Stimulated activated CD8-positive, alpha-beta memory T cell treated with anti-CD3 and anti-CD28 coated beads, Interleukin-4, amount 100 ng/mL, for 48 hours (primary cell): Measurements from ENCODE around the gene GLOD4.
"Not testable (repeated sequence)": the region's sequence is repeated elsewhere in the genome, so short reads cannot be mapped to it uniquely, and the experiment has no call there.

Experiments used
- DNase-seq: peaks from one replicate; pipeline ENCODE4 v3.0.0-alpha.2; 2020

Gene GLOD4, protein sequence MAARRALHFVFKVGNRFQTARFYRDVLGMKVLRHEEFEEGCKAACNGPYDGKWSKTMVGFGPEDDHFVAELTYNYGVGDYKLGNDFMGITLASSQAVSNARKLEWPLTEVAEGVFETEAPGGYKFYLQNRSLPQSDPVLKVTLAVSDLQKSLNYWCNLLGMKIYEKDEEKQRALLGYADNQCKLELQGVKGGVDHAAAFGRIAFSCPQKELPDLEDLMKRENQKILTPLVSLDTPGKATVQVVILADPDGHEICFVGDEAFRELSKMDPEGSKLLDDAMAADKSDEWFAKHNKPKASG

DNA sequence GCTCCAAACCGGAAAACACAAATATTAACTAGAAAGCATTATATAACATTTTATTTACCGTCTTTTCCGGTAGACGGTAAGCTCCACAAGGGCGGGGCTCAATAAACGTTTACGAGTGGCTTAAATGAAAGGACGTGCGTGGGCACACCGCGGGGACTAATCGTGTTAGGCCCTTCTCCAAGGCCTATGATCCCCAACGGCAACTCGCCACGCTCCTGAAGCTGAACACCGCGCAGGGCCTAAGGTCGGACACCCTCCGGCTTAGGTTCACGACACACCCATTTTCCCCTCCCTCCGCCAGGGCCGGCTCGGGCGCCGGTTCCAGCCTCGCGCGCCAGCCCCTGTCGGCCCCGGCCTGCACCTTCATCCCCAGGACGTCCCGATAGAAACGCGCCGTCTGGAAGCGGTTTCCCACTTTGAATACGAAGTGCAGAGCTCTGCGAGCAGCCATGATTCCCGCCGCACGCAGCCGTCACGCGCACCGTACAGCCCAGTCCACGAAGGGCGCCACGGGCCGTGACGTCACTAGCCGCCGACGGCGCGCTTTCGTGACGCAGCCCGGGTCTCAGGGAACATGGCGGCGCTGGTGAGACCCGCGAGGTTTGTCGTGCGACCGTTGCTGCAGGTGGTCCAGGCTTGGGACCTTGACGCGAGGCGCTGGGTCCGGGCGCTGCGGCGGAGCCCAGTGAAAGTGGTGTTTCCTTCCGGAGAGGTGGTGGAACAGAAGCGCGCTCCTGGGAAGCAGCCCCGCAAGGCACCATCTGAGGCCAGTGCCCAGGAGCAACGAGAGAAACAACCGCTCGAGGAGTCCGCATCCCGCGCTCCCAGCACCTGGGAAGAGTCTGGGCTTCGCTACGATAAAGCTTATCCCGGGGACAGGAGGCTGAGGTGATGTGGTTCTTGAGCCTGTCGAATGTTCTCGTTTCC, at the start of gene GLOD4, which contains the start of gene MRM3:
Gene GLOD4 (minus strand): TSS at position 476 of the 927 bp plus-strand sequence. CDS start 25 bp downstream, at position 451.
Gene MRM3 (plus strand): TSS at position 549 of the 927 bp plus-strand sequence. CDS start 26 bp downstream, at position 575.
- peak; percentile 97 for DNase-seq

DNA sequence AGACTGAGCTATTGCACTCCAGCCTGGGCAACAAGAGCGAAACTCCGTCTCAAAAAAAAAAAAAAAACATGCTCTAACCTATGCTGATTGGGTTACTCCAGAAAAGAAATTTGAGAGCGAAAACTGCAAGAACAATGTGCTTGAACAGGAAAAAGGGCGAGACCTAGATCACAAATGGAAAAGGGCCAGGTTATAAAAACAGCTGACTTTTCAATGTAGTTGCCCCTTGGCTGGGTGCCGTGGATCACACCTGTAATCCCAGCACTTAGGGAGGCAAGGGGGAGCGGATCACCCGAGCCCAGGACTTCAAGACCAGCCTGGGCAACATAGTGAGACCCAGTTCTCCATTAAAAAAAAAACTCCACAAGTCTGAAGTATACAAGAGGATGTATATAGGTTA, 48.9 kb upstream of the GLOD4 start:
- DNase-seq, result no peak

DNA sequence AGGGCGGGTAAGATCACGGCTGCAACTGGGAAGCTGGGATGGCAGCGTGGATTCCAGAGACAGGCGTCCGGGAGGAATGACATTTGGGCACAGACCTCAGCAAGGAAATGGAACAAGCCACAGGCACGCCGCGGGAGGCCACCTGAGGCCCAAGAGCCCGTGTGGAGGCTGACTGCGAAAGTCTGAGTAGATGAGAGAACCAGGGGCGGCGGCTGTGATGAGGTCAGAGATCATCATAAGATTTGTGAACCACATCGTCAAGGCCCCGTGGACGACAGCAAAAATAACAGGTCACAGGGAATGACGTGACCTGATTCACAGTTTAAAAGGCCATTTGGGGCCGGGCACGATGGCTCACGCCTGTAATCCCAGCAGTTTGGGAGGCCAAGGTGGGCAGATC, 48.3 kb upstream of the GLOD4 start:
- DNase-seq, result no peak

DNA sequence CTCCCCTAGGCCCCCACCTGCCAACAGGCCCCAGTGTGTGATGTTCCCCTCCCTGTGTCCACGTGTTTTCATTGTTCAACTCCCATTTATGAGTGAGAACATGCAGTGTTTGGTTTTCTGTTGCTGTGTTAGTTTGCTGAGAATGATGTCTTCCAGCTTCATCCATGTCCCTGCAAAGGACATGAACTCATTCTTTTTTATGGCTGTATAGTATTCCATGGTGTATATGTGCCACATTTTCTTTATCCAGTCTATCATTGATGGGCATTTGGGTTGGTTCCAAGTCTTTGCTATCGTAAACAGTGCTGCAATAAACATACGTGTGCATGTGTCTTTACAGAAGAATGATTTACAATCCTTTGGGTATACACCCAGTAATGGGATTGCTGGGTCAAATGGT, 47.5 kb upstream of the GLOD4 start:
- DNase-seq, result not testable (repeated sequence)

DNA sequence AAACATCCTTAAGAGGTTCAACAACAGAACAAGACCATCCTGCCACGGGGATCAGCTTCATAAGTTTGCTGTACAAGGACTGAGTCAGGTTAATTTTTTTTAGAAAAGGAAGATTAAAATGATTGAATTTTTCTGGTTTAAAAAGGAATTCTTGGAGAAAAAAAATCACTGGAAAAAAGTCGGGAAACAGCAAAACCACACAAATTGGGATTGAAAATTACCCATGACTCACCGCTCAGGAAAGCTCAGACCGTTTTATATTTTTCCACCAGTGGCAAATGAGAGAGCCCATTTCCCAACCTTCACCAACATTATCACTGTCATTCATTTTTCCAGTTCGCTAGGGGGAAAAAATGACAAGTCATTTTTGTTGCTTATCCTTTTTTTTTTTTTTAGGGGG, 46.7 kb upstream of the GLOD4 start:
- DNase-seq, result no peak

DNA sequence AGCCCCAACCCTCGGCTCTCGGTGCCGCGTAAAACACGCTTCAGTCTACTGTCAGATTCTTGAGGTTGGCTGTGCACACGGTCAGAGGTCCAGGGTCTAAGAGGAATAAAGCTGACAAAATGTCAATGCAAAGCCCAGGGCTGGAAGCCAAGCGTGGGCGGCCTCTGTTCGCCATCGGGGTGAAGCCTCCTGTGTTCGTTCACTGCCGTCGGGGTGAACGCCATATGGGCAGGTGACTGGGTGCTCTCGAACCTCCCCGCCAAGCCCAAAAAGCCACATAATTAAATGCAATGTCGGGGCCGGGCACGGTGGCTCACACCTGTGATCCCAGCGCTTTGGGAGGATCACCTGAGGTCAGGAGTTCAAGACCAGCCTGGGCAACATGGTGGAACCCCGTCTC, 44.7 kb upstream of the GLOD4 start:
- DNase-seq, result no peak

DNA sequence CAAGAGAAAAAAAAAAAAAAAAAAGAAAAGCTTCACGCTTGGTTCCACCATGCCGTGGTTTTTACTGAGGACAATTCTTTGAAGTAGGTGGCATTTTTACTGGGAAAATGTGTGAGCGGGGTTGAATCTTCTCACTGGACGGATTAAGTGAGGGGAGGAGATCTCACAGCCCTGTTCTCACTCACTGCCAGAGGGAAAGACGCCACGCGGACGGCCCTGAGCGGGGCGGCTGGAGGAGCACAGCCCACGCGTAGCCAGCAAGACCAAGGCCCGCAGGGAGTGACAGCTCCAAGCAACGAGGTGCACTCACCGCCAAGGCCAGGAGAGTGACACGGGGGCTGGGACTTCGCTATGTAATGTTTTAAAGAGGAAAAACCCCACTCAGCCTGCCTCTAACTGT, 43.1 kb upstream of the GLOD4 start:
- DNase-seq, result no peak

DNA sequence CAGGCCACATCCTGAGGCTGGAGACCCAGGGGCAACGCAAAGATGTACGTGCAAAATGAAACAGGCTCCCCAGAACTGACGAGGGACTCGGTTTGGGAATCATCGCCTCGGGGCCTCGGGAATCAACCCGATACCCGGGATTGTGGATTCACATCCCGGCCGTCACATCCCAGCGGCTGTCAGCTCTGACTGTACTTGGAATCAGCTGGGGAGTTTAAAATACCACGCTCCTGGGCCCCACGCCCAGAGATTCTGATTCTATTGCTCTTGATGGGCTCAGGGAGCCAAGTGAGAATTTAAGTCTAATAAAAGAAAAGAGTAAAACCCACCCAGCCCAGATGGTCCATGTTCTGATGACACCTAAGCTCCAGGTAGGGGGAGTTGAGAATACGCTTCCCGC, 42.3 kb upstream of the GLOD4 start:
- DNase-seq, result no peak

DNA sequence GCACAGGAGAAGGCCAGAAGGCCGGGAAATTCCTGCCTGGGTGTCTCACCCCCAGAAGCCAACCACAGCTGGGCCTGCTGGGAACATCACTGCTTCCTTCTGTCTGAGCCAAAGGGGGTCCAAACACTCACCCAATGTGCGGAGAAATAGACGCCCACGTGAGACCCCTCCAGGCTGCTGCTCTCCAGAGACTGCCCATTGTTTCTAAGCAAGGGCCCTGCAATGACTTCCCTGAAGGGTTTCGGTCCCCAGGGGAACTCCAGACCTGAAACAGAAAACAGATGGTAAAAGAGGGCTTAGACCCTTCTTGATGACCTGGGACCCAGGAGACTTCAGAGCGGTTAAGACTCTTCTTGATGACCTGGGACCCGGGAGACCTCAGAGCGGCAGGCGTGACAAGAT, 41.4 kb upstream of the GLOD4 start:
- DNase-seq, result no peak

DNA sequence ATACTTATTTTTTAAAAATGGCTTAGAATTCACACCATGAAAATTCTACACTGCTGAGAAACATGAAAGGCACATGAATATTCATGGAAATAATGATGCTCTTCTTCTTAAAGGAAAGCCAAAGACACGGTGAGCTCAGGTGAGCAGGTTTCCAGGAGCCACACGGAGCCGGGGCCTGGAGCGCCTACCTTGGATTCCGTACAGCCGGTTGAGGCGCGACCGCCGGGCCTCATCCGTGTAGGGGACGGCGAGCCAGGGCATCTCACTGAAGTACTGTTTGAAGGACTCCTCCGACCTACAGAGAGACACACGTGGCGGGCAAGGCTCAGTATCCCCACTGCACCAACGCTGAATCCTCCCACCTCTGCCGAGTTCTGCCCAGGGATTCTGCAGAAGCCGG, 37.2 kb upstream of the GLOD4 start:
- no peak for DNase-seq

DNA sequence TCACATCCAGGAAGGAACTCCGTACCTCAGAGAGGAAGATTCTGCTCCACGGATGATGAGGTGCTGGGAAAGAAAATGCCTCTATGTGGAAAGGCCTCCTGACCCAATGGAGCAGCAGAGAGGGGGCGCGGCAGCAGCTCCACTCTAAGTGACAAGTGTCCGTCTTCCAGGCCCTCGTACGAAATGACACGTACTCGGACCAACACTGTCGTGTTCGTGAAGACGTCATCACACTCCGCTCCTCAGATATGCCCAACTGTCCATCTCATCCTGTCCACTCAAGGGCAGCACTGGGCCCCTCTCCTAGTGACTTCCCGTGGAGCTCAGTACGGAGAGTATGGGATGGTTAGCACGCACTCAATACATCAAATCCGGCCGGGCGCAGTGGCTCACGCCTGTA, 32.3 kb upstream of the GLOD4 start:
- DNase-seq, result no peak

DNA sequence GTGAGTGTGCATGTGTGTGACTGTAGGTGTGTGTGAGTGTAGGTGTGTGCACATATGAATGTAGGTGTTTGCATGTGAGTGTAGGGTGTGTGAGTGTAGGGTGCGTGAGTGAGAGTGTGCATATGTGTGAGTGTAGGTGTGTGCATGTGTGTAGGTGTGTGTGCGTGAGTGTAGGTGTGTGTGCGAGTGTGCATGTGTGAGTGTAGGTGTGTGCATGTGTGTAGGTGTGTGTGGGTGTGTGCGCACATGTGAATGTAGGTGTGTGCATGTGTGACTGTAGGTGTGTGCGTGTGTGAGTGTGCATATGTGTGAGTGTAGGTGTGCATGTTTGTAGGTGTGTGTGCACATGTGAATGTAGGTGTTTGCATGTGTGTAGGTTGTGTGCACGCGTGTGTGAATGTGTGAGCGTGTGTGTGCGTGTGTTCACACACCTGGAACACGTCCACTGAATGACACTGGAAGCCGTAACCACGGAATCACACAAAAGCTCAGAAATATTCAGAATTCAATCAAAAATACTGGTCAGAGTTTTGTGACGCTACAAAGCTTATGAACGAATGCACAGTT, 30.6 kb upstream of the GLOD4 start:
- no peak for DNase-seq

DNA sequence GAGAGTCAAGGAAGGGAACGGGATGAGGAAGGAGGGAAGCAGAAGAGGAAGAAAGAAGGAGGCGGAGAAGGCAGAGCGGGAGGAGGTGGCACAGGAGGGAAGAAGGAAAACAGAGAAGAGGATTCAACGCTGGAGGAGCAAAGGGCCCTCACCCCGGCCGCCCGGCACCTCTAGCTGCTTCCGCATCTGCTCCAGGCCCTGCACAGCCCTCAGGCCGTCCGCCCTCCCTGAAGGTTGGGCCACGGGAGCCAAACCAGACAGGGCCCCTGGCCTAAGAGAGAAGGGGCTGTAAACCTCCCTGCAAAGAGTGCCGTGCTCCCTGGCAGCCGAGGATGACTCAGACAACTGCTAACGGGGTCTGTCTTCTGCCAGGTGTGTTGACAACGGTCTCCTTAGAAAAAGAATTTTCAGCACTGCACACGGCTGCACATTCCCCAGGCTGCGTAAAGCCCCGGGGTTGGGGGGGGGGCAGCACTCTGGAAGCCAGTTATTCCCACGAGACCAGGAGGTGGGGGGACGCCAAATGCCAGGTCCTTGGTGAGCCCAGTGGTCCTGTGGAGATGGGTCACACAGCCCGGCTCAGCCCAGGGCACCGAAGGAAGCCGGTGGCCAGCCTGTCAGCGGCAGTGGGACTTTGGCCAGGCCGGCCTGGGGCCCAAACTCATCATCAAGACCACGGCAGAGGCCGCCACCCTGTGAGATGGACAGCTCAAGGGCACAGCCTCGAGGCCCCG, 29.1 kb upstream of the GLOD4 start:
- no peak for DNase-seq

DNA sequence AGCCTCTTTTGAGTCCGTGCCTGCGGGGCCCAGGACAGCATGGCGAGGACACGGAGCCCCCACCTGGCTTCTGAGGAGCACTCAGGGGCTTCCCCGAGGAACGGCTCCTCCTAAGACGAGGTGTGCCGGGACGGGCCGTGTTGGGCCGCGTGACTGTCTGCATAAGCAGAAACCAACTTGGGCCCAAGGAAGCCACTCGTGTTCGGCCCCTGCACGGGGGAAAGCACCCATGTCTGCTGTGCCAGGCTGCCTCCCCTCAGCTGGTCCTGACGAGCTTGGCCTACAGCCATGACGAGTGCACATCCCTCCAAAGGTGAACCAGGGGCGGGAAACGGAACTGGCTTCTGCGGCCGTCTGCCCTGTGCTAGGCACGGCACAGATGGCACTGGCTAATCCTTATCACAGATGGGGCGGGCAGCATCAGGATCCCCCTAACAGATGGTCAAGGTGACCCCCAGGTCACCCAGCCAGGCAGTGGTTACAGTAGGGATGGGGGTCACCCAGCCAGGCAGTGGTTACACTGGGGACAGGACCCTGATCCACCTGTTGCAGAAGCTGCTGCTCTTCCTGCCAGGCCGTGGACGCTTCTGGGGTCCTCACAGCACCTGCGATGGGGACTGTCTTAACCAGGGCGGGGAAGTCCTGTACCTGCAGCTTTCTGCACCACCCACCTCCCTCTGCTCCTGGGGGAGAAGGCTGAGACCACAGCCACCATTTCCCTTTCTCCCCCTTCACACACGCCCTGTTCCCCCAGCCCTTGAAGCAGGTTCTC, 25.6 kb upstream of the GLOD4 start:
- no peak for DNase-seq

DNA sequence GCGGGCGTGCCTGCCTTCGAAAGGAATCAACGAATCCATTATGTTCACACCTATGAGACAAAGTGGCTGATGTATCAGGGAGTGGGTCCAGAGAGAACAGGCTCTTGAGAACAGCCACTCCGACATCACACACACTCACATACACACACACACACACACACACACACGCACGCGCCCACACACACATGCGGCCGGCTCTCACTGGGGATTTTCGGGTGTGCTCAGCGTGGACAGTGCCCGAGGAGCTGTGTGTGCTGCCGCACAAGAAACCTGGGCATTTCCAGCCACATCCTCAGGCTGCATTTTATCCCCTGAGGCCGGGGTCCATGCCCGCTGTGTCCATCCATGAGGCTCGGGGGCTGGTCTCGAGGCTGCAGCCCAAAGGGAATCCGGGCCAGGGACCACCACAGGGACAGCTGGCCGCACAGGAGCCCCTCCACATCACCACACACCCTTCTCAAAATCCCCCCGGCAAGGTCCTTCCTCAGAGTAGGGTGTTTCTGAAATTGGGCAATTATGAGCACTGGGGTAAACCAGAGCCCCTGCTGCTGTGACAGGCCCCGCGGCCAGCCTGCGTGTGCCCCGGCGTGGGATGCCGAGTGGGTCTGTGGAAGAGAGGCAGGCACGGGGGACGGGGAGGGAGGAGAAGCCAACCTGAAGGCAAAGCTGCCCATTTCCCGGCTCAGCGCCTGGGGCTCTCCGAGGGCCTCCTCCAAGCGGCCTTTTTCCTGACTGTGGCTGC, 24.9 kb upstream of the GLOD4 start:
- no peak for DNase-seq

DNA sequence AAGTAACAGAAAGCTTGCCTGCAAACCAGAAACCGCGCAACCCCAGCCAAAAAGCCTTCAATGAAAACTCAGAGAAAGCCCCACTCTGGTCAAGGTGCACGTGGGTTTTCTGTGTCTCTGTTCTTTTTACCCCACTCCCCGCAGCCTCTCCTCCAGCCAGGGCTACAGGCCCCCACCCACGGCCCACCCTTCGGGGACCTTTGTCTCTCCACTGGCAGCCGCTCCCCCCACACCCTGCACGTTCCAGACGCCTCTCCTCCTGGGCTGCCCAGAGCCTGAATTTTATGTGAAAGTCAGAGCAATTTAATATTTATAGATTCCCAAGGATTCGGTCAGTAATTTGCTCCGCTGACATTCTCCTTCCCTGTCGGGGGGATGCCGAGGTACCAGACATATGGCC, 24.3 kb upstream of the GLOD4 start:
- DNase-seq, result no peak

DNA sequence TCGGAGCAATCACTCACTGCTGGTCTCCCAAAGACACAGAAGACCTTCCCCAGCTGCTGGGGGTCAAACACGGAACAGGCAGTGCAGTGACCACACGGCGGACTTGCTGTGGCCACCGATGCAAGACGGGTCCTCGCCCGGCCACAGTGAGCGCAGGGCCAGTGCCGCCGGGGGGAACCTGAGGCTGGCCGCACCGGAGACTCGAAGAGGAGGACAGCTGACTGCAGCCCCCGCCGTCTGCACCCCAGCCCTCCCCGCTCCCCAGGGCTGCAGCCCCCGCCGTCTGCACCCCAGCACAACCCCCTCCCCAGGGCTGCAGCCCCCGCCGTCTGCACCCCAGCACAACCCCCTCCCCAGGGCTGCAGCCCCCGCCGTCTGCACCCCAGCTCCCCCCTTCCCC, 23.8 kb upstream of the GLOD4 start:
- DNase-seq, result not testable (repeated sequence)

DNA sequence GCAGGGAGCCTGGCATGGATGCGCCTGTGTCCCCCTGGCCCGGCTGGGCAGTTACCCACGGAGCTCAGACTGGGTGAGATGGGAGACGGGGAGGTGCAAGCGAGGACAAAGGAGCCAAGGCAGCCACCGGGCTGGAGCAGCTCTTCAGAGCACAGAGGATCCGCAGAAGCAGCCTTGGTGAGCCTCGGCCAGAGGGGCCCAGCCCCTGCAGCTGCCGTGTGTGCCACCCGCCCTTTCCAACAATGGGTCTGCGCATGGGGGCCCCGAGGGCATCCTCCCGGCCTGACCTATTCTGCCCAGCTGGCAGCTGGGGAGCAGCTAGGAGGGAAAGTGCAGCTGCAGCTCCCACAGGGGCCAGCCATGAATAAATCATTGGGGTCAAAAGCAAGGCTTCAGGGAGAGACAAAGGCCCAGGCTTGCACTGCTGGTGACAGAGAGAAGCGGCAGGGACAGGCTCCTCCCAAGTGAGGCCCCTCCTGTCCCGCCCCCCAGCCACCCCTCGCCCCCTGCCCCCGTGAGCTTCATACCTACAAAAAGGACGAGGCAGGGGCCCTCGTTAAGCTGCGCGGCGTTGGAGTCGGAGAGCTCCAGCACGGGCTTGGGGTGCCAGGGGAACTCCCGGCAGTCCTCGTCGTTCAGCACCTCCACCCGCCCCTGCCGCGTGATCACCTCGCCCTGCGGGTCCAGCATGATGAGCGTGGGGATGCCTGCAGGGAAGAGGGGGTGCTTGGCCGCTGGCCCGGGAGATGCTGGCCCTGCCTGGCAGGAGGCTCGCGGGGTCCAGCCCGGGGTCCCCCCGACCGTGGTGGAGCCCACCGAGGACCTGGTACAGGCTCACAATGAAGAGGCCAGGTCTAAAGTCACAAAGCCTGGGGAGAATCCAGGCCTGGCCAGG, 22.7 kb upstream of the GLOD4 start:
- DNase-seq, result no peak

DNA sequence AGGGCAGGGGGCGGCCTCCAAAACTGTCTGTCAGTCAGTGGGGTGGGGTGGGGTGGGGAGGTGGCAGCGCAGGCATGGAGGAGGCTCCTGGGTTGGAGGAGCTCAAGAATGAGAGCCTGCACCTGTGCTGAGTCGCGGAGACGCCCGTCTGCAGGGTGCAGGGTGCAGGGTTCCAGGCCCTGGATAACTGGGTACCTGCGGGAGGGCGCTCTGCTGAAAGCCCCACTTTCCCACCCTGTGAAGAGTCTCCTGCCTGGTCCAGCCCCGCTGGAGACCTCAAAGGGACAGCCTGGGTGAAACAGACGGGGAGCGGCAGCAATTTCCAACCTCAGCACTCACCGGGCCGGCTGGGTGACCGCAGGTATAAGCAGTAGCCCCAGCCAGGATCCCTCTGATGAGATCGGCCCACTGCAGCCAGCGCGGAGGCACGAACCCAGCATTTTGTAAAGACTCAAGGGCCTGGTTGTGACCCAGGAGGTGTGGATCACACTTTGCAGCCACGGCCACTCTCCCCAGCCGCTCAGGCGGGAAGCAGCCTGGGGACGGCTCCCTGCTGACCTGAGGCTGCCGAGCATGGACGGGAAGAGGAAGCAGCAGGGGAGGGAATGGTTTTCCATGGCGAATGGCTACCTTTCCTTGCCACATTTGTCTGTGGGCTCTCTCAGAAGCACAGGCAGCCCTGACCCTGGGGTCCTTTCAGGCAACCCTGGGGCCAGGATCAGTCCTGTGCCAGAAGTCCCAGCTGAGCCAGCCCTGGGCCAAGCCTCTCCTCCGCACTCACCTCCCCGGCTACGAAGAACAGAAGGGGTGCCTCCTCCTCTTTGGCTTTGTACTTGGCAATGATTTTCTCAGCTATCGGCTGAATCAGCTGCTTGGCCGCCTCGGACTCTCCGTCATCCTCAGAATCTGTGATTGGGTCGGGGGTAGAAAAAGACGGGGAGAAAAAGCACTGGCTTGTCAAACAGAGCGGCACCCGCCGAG, 21.1 kb upstream of the GLOD4 start:
- no peak for DNase-seq
